Gastrocnemius medialis (tissue), 4 donors: ENCODE data around the gene UBE4B. TPM values are rescaled to one million over a fixed set of nuclear protein-coding genes. Genes with fewer than 3 reads are reported as not detected.

Experiments
- ATAC-seq, 2 donors: fragments of 150-250 bp; one replicate each; pipeline ENCODE4 v1.9.1; 2016
- DNase-seq, 2 donors: peaks; one replicate each; pipeline ENCODE4 v3.0.0-alpha.2; 2019
- H3K27ac ChIP-seq, 4 donors: fragments of 200-600 bp; sonication (generic); 1 replicate in 1 of 4; 2 replicates in 3 of 4; pipeline ENCODE4 v1.5.1; 2016 to 2018; ENCODE audit warnings: mild to moderate bottlenecking in 2 of 4, moderate library complexity in 1 of 4
- H3K27me3 ChIP-seq, 3 donors: fragments of 200-600 bp; sonication (generic) in 2 of 3; 1 replicate in 1 of 3; 2 replicates in 2 of 3; pipeline versions ENCODE4 v1.5.1 to v1.6.0; 2016 to 2019; ENCODE audit warnings: mild to moderate bottlenecking in 1 of 3, moderate library complexity in 1 of 3
- H3K36me3 ChIP-seq, 2 donors: fragments of 200-600 bp; sonication (generic) in 1 of 2; one replicate each; pipeline ENCODE4 v1.5.1; 2017 to 2018
- H3K4me1 ChIP-seq, 2 donors: fragments of 200-600 bp; sonication (generic) in 1 of 2; one replicate each; pipeline ENCODE4 v1.5.1; 2016 to 2017; ENCODE audit warnings: mild to moderate bottlenecking in 2 of 2
- H3K4me3 ChIP-seq, 4 donors: fragments of 200-600 bp; sonication (generic) in 3 of 4; 1 replicate in 1 of 4; 2 replicates in 3 of 4; pipeline ENCODE4 v1.5.1; 2016 to 2019; ENCODE audit warnings: mild to moderate bottlenecking in 2 of 4
- H3K9me3 ChIP-seq, 3 donors: fragments of 200-600 bp; sonication (generic) in 2 of 3; 1 replicate in 1 of 3; 2 replicates in 2 of 3; pipeline ENCODE4 v1.5.1; 2016 to 2019
- CTCF ChIP-seq, 5 experiments: fragments of 450-650 bp in 3 of 5; fragments of 200-600 bp in 2 of 5; sonication (generic) in 2 of 5; IDR thresholded peaks in 4 of 5; conservative IDR thresholded peaks in 1 of 5; 1 replicate in 4 of 5; 2 replicates in 1 of 5; pipeline ENCODE4 v1.5.1; 2016 to 2019; ENCODE audit warnings: antibody characterized with exemption in 5 of 5, mild to moderate bottlenecking in 3 of 5, moderate library complexity in 3 of 5
- POLR2A ChIP-seq, 2 donors: fragments of 450-650 bp; IDR thresholded peaks; one replicate each; pipeline ENCODE4 v1.6.1; 2017; ENCODE audit warnings: antibody characterized with exemption in 2 of 2, mild to moderate bottlenecking in 2 of 2, moderate library complexity in 2 of 2
- in situ Hi-C, 4 donors: fragments of 200-750 bp; cut with MboI; loops; one replicate each; pipeline versions ENCODE4 v1.15.0 to v1.8.0; 2017; ENCODE audit warnings: low sequenced_read_pairs in 4 of 4
- intact Hi-C: fragments of 100-400 bp; cut with DNase I; formaldehyde crosslinking; loops from one replicate; pipeline ENCODE4 v1.15.1; 2023; ENCODE audit warnings: low total_unique reads
- total RNA-seq, 4 donors: library from RNA; depleted of rRNA; stranded (reverse); fragments of >200 nt; gene quantifications; one replicate each; pipeline versions ENCODE4 v1.1.0 to v1.2.3, GENCODE V29; 2016

Gene UBE4B
- total RNA-seq, 4 donors from 2014 or later: 42.6 to 143 (median 98.2) TPM

GRCh38 chr1:10046356-10047085 lies 13.8 kb downstream of the UBE4B start:
- H3K4me3 ChIP-seq: peak overlapping the region in 2 of 4 donors; percentile 22 to 34
- no peaks in the 10 kb centered on the region for H3K36me3 ChIP-seq
- intact Hi-C loops (loop anchor here (5.0 kb wide), 1 partner anchor 96 kb away; no protein-coding TSS in a partner anchor), in situ Hi-C loops (no loop called here)
- ATAC-seq: peak; percentile 80 to 92
- no peaks in the 10 kb centered on the region for H3K27me3 ChIP-seq
- H3K4me1 ChIP-seq: peaks cover 35 to 60% of the 10 kb centered on the region in 2 donors
- peak; percentile 35 to 58 for DNase-seq
- TF ChIP-seq CTCF (IDR thresholded peaks at IDR 0.05 in 4 of 5, conservative IDR thresholded peaks at IDR 0.05 in 1 of 5) (no peak), POLR2A (IDR thresholded peaks at IDR 0.05) (no peak)
- H3K9me3 ChIP-seq: no peaks in the 10 kb centered on the region
- H3K27ac ChIP-seq: peak overlapping the region; percentile 68 to 89 (median 81)

- intact Hi-C loops (loop anchor here (5.0 kb wide), 1 partner anchor 94 kb away; no protein-coding TSS in a partner anchor), in situ Hi-C loops (no loop called here)
- Histone ChIP-seq H3K4me1 (peaks cover 39 to 64% of the 10 kb centered on the region in 2 donors), H3K27me3 (no peaks in the 10 kb centered on the region), H3K36me3 (no peaks in the 10 kb centered on the region), H3K9me3 (no peaks in the 10 kb centered on the region), H3K4me3 (no peak overlapping the region), H3K27ac (no peak overlapping the region)
- DNase-seq (no peak), ATAC-seq (no peak)
- TF ChIP-seq CTCF (IDR thresholded peaks at IDR 0.05 in 4 of 5, conservative IDR thresholded peaks at IDR 0.05 in 1 of 5) (no peak), POLR2A (IDR thresholded peaks at IDR 0.05) (no peak)
These were observed 15.8 kb downstream of the UBE4B start for GRCh38 chr1:10048601-10049000.

- intact Hi-C loops: no loop called here
These were observed 17.9 kb downstream of the UBE4B start for GRCh38 chr1:10050611-10051010.

GRCh38 chr1:10051656-10052055 lies 18.9 kb downstream of the UBE4B start:
- DNase-seq: no peak
- Histone ChIP-seq H3K36me3 (no peaks in the 10 kb centered on the region), H3K27me3 (no peaks in the 10 kb centered on the region), H3K9me3 (no peaks in the 10 kb centered on the region), H3K4me1 (peaks cover 37 to 64% of the 10 kb centered on the region in 2 donors), H3K4me3 (no peak overlapping the region), H3K27ac (peak overlapping the region; percentile 31 to 64 (median 53))
- TF ChIP-seq POLR2A (IDR thresholded peaks at IDR 0.05) (no peak), CTCF (IDR thresholded peaks at IDR 0.05 in 4 of 5, conservative IDR thresholded peaks at IDR 0.05 in 1 of 5) (no peak)
- ATAC-seq: no peak
- in situ Hi-C loops: no loop called here
- intact Hi-C loops: no loop called here

More at GRCh38 chr1:10050611-10051010, 17.9 kb downstream of the UBE4B start:
- TF ChIP-seq POLR2A (IDR thresholded peaks at IDR 0.05) (no peak), CTCF (IDR thresholded peaks at IDR 0.05 in 4 of 5, conservative IDR thresholded peaks at IDR 0.05 in 1 of 5) (no peak)
- Histone ChIP-seq H3K9me3 (no peaks in the 10 kb centered on the region), H3K27me3 (no peaks in the 10 kb centered on the region), H3K4me1 (peaks cover 41 to 64% of the 10 kb centered on the region in 2 donors), H3K27ac (no peak overlapping the region), H3K4me3 (no peak overlapping the region), H3K36me3 (no peaks in the 10 kb centered on the region)
- in situ Hi-C loops: no loop called here
- no peak for ATAC-seq
- DNase-seq: no peak
